HUDEP-2 (cell line): ENCODE measurements around the gene ACSL1.
"Not testable (repeated sequence)": the region's sequence is repeated elsewhere in the genome, so short reads cannot be mapped to it uniquely, and the experiment has no call there.

Experiments
- DNase-seq, 76 experiments: peaks; one replicate each; lab custom pipeline; 2025; ENCODE audit not compliant: unreplicated experiment in 76 of 76; lab: John Stamatoyannopoulos, UW

Gene ACSL1

DNA sequence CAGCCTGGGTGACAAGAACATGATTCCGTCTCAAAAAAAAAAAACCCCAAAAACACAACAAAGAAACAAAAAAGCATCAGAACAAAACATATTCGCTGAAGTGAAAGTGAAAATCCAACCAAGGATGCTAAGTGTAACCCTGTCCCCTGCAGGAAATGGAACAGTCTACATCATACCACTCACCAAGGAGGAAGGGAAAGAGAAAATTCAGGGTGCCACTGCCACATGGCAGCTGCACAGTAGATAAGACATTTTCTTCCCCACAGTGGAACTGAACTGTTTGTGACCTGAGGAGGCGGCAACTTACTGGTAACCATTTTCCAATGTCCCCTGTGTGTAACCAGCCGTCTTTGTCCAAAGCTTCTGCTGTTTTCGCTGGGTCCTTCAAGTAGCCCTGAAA, 63.7 kb downstream of the ACSL1 start:
- peak in 7 of 76 experiments; percentile 6 to 23 (median 10) for DNase-seq

DNA sequence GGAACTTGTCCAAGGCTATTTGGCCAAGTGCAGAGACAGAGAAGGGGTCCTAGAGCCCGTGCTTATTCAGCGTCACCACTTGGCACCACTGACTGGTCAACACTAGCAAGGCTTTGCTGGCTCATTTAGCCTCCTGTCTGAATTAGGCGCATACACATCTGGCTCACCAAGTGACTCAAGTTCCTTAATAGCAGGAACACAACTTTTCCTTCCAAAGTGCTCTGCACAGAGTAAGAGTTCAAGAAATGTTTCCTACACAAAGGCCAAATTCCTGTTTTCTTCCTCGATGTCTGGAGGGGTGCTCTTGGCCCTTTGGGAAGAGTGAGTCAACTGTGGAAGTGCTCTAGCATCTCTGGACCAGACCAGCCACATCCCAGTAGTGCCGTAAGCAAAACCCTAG, 65.1 kb downstream of the ACSL1 start:
- DNase-seq: no peak

DNA sequence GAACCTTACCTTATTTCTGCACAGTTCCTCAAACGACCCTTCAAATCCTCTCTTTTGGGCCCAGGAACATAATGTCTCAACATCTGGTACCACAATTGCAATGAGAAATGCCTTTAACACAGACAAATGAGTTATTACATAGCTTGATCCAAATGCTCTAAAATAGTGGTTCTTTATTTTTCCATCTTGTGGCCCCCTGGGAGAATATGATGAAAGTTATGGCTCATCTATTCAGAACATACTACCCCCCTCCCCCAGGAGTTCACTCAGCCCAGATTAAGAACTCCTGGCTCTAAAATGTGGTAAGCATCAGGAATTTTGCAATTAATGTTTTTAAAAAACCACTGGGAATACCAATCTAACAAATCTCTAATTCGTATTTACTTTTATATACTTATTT, 68.0 kb downstream of the ACSL1 start:
- DNase-seq: no peak

DNA sequence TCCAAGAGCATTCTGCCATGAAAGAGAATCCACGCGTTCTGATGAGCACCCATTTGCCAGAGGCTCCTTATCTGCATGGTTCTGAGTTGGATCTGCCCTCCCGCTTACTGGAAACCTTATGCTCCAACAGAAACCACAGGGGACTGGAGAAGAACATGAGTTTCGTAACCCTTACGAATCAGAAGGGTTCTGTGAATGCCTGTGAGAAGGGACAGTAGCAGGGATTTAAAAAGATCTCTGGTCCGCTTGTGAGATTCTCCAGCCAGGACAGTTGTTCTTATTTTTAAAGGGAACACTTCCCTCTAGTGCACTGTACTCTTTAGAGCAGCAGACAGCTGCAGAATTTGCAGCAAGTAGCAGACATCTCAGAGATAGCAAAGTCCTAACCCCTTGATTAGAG, 69.4 kb downstream of the ACSL1 start:
- no peak for DNase-seq

GRCh38 chr4:184755278-184755677, 70.5 kb downstream of the ACSL1 start:
- DNase-seq: no peak

- no peak for DNase-seq
Observed at GRCh38 chr4:184752496-184753275, 73.1 kb downstream of the ACSL1 start.

GRCh38 chr4:184751585-184751956, 74.2 kb downstream of the ACSL1 start:
- DNase-seq: no peak

GRCh38 chr4:184750926-184751584, 74.7 kb downstream of the ACSL1 start:
- no peak for DNase-seq

DNA sequence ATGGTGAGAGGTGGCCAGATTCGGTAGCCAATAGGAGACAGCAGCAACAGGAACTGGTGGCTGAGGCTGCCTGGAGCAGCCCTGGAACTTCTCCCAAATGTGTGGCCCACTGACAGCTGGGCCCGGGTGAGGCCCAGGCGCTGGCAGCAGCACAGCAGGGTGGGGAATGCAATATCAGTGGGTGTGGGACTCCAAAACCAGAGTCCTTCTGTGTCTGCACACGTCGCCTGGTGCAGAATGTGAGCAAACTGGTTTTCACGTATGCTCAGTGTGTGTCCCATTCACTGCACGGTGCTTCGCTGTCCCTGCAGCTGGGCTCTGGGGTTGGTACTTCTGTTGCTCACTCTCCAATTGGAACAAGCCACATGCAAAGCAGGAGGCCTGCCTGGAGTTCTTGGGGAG, 77.5 kb downstream of the ACSL1 start:
- peak in 69 of 76 experiments; percentile 3 to 75 (median 39) for DNase-seq

DNA sequence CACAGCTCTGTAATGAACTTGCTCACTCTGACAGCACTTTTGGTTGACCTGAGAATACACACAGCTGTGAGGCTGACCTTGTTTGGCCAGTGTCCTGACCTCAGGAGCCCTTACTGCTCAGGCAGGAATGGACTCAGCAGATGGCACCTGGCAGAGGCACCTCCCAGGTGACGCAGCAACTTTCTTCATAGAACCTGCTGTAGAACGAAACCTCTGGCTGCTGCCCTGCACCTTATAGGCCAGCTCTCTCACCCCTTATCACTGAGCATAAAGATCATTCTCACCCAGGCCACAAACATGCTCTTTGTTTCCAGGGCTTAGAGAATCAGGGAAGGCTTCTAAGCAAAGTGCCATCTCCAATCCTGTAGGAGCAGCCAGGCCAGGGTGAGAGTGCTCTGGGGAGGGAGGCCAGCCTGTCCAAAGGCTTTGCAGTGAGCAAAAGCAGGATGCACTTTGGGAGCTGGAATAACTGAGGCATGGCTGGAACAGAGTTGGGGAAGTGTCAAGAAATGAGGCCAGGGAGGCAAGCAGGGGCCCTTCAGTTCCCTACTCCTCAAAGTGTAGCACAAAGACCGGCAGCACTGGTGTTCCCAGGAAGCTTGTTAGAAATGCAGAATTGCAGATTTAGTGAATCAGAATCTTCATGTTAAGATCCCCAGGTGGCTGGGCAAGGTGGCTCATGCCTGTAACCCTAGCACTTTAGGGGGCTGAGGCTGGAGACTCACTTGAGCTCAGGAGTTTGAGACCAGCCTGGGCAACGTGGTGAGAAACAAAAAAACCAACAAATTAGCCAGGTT, 78.5 kb downstream of the ACSL1 start:
- peak in 45 of 76 experiments; percentile 2 to 53 (median 26) for DNase-seq

GRCh38 chr4:184745831-184746795, 79.7 kb downstream of the ACSL1 start:
- peak in 71 of 76 experiments; percentile 7 to 83 (median 56) for DNase-seq

DNA sequence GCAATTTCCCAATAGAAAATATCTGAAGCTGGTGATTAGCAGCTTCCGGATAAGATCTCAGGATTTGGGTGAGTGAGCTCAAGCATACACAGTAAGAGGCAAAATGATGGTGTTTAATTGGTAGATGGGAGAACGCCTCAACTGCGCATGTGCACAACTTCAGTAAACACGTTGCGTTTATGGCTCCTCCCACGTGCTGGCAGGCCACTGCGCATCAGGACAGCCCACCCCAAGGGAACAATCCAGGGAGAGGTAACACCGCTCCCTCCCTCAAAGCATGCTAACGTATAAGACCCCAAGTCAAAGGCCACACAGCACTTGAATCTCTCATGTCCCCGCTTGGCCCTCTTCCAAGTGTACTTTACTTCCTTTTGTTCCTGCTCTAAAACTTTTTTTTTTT, 81.5 kb downstream of the ACSL1 start:
- DNase-seq: no peak

GRCh38 chr4:184743650-184744049, 82.1 kb downstream of the ACSL1 start:
- DNase-seq: no peak

DNA sequence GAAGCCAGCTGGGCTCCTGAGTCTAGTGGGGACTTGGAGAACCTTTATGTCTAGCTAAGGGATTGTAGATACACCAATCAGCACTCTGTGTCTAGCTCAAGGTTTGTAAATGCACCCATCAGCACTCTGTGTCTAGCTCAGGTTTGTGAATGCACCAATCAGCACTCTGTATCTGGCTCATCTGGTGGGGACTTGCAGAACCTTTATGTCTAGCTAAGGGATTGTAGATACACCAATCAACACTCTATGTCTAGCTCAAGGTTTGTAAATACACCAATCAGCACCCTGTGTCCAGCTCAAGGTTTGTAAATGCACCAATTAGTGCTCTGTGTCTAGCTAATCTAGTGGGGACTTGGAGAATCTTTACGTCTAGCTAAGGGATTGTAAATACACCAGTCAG, 84.1 kb downstream of the ACSL1 start:
- DNase-seq: not testable (repeated sequence)

- DNase-seq: no peak
Observed at GRCh38 chr4:184740980-184741391, 84.8 kb downstream of the ACSL1 start.

DNA sequence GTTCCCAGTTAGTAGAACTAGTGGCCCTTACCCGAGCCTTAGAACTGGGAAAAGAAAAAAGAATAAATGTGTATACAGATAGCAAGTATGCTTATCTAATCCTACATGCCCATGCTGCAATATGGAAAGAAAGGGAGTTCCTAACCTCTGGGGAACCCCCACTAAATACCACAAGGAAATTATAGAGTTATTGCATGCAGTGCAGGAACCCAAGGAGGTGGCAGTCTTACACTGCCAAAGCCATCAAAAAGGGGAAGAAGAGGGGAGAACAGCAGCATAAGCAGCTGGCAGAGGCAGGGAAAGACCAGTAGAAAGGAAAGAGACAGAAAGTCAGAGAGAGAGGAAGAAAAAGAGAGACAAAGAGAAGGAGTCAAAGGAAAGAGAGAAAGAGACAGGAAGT, 86.2 kb downstream of the ACSL1 start:
- DNase-seq: peak in 14 of 76 experiments; percentile 3 to 57 (median 15)

DNA sequence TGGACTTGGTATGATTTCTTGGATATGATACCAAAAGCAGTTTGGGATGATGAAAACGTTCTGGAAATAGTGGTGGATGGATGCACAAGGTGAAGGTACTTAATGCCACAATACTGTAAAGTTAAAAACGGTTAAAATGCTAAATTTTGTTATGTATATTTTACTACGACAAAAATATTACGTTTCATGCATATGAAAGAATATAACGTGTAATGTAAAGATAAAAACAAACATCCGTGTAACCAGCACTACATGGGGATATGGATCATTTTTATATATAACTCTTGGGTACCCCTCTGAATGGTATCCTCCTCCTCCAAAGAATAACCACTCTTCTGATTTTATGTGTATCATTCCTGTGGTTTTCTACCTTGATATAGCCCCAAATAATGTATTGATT, 91.0 kb downstream of the ACSL1 start:
- DNase-seq: no peak

- DNase-seq: peak; percentile 48 to 99 (median 94)
Observed at GRCh38 chr4:184733654-184734524, 91.9 kb downstream of the ACSL1 start, which contains the start of gene CENPU. Gene CENPU (minus strand): TSS chr4:184734096. CDS start chr4:184734062, 34 bp downstream.

DNA sequence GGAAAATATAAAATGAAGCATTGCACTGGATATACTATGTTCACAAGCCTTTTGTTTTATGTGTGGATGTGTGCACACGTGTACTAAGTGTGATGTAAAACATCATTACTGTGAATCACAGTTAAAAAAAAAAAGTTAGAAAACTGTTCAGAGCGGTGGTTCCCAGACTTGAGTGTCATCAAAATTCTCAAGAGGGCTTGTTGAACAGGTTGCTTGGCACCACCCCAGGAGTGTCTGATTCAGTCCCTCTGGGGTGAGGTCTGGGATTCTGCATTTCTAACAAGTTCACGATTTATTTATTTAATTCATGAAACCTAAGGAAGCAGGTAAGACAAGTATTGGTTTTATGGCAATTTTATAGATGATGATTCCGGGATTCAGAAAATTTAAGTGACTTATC, 93.6 kb downstream of the ACSL1 start:
- peak in 8 of 76 experiments; percentile 3 to 22 (median 12) for DNase-seq
